Measurements from ENCODE around the gene BANP.
A peak's percentile ranks its signal among the peaks of the same experiment; 100 is the strongest.

BANP gene

GRCh38 chr16:88065747-88066142 is 114.5 kb downstream of the BANP start:
- no peak overlapping the region for H3K4me3 Mint-ChIP-seq
- no peak for ATAC-seq
- no peaks in the 10 kb centered on the region for H3K9me3 Mint-ChIP-seq
- H3K27ac Mint-ChIP-seq: no peak overlapping the region
- H3K36me3 Mint-ChIP-seq: peaks cover 51% of the 10 kb centered on the region
- no peaks in the 10 kb centered on the region for H3K4me1 Mint-ChIP-seq
- no peak for DNase-seq (ENCODE audit: low spot score in 2 of 2)

- H3K9me3 Mint-ChIP-seq: no peaks in the 10 kb centered on the region
- DNase-seq (ENCODE audit: low spot score in 2 of 2) (no peak), ATAC-seq (no peak)
- H3K27ac Mint-ChIP-seq: no peak overlapping the region
- no peaks in the 10 kb centered on the region for H3K4me1 Mint-ChIP-seq
- H3K36me3 Mint-ChIP-seq: peaks cover 46% of the 10 kb centered on the region
- no peak overlapping the region for H3K4me3 Mint-ChIP-seq
Observed at GRCh38 chr16:88066234-88066633, 115.0 kb downstream of the BANP start.

GRCh38 chr16:88066680-88067529 is 115.7 kb downstream of the BANP start:
- Mint-ChIP-seq H3K9me3 (no peaks in the 10 kb centered on the region), H3K36me3 (peaks cover 52% of the 10 kb centered on the region)

DNA sequence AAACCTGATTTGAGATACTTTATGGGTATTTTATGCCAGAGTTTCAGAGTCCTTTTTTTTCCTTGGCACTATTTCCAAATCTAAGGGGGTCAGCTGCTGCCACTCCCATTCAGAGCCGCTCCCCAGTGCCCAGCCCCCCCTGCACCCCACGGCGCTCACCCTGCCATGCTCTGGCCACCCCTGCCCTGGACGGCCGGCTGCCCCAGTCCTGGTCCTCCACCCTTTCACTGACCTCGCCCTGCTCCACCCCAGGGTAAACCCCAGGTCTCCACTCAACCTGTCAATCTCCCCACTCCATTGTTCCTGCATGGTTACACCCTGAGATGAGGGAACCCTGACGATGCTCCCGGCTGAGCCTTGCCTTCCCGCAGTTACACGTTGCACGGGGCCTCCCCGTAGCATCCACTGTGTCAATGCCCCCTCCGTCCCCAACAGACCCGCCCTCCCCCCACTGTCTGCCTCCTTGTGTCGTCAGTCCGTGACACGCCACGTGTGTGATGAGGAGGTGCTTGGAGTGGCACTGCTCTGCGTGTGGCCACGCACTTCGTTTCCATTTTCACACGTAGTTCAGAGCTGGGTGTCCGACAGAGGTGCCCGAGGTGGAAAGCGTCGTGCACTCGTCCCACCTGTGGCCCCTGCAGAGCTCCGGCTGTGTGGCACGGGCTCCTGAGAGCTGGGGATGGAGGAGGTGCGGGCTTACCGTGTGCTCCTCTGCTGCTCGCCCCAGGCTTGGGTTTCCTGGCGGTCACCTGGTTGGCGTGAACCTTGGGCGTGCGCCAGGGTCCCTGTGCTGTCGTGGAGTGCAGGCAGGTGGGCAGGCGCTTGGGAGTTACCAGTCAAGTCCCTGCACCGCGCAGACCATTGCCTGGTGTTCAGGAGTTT is 116.5 kb downstream of the BANP start:
- Mint-ChIP-seq H3K4me1 (no peaks in the 10 kb centered on the region), H3K36me3 (peaks cover 50% of the 10 kb centered on the region), H3K27ac (peak overlapping the region; percentile 52), H3K4me3 (no peak overlapping the region), H3K9me3 (no peaks in the 10 kb centered on the region)
- DNase-seq (ENCODE audit: low spot score in 2 of 2) (no peak), ATAC-seq (no peak)

More at GRCh38 chr16:88066680-88067529, 115.7 kb downstream of the BANP start:
- H3K4me3 Mint-ChIP-seq: no peak overlapping the region
- ATAC-seq: no peak
- no peaks in the 10 kb centered on the region for H3K4me1 Mint-ChIP-seq
- no peak overlapping the region for H3K27ac Mint-ChIP-seq
- no peak for DNase-seq (ENCODE audit: low spot score in 2 of 2)

DNA sequence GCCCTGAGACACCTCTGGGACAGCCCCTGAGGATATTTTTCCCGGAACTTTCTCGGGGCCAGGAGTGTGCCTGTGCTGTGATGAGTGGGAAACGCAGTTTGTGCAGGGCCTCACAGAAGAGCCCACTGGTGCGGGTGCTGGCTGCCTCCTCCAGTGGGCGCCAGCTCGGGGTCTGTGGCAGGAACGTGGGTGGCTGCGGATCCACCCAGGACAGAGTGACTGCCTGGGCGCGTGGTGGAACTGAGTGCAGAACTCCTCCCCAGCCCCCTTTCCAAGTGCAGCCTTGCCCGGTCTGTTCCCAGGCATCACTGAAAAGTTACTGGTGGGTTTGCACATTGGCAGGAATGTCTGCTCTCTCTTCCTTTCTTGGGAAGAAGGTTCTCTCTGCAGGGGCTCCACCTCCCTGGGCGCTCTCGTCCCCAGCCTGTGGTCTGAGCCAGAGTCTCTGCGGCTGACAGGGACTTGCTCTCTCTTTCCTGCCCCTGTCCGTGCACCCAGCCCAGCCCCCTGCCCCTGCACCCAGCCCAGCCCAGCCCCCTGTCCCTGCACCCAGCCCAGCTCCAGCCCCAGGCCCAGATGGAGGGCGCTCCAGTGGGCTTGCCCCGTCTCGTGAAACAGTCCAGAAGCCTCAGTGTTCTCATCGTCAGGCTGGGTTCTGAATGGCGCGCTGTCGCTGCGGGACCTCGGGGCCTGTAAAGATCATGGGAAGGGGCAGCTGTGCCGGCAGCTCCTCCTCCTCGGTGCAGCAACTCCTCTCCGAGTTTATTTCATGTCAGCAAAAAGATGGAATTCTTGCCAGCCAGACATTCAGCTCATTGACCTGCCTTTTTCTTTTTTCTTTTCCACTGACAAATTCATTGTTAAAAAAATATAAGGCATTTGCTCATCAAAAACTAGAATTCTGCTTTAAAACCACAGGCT is 117.5 kb downstream of the BANP start:
- H3K27ac Mint-ChIP-seq: peak overlapping the region; percentile 9
- H3K9me3 Mint-ChIP-seq: no peaks in the 10 kb centered on the region
- ATAC-seq (no peak), DNase-seq (ENCODE audit: low spot score in 2 of 2) (no peak)
- peaks cover 41% of the 10 kb centered on the region for H3K36me3 Mint-ChIP-seq
- H3K4me1 Mint-ChIP-seq: no peaks in the 10 kb centered on the region
- no peak overlapping the region for H3K4me3 Mint-ChIP-seq

DNA sequence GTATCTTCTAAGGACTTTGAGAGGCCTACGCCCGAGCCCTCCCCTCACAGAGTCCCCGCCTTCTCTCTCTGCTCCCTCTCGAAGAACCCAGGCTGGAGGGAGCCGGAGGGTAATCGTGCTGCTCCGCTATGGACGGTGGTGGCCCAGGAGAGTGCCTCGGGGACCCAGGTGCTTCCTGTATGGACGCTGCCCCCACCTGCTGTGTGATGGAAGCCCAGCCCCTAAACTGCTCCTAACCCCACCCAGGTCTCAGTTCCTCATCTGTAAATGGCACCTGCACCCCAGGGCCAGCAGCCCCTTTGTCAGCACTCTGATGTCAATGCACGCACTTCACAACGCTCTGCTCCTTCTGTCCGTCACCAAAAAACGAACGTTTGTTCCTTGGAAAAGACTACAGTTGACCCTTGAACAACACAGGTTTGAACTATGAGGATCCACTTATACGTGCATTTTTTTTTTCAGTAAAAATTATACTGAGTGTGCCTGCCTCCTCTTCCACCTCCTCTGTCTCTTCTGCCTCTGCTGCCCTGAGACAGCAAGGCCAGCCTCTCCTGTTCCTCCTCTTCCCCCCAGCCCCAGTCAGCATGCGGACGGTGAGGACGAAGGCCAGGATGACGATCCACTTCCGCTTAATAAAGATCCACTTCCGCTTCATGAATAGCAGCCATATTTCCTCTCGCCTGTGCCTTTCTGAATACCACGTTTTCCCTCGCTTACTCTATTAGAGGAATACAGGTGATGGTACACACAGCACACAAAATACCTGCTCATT is 118.3 kb downstream of the BANP start:
- Mint-ChIP-seq H3K36me3 (peaks cover 38% of the 10 kb centered on the region), H3K27ac (peak overlapping the region; percentile 9), H3K4me1 (no peaks in the 10 kb centered on the region), H3K9me3 (no peaks in the 10 kb centered on the region), H3K4me3 (no peak overlapping the region)
- ATAC-seq (peak; percentile 48), DNase-seq (ENCODE audit: low spot score in 2 of 2) (no peak)

DNA sequence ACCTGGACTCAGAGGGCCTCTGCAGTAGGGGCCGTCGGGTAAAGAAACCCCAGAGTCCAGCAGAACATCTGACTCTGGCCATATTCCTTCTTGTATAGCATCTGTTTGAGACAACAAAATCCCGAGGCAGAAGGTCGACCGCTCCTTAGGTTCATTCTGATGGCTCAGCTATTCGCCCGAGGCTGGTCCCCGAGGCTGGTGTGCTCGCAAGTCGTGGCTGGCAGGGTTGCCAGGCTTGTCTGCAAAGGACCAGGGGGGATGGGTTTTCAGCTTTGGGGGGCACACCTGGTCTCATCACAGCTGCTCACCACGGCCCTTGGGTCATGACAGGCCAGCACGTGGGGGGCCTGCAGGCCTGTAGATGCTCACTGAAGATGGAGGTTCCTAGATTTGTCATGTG is 119.1 kb downstream of the BANP start:
- no peaks in the 10 kb centered on the region for H3K9me3 Mint-ChIP-seq
- no peak overlapping the region for H3K4me3 Mint-ChIP-seq
- ATAC-seq (no peak), DNase-seq (ENCODE audit: low spot score in 2 of 2) (no peak)
- H3K36me3 Mint-ChIP-seq: peaks cover 33% of the 10 kb centered on the region
- H3K4me1 Mint-ChIP-seq: no peaks in the 10 kb centered on the region
- H3K27ac Mint-ChIP-seq: peak overlapping the region; percentile 9

- Mint-ChIP-seq H3K9me3 (no peaks in the 10 kb centered on the region), H3K4me3 (no peak overlapping the region), H3K36me3 (peaks cover 37% of the 10 kb centered on the region), H3K4me1 (no peaks in the 10 kb centered on the region), H3K27ac (no peak overlapping the region)
- ATAC-seq: no peak
- no peak for DNase-seq (ENCODE audit: low spot score in 2 of 2)
Observed at GRCh38 chr16:88070989-88071625, 119.9 kb downstream of the BANP start.

- no peak for DNase-seq (ENCODE audit: low spot score in 2 of 2)
- Mint-ChIP-seq H3K9me3 (no peaks in the 10 kb centered on the region), H3K4me1 (no peaks in the 10 kb centered on the region), H3K27ac (no peak overlapping the region), H3K4me3 (no peak overlapping the region), H3K36me3 (peaks cover 45% of the 10 kb centered on the region)
- ATAC-seq: no peak
Observed at GRCh38 chr16:88071908-88072307, 120.7 kb downstream of the BANP start.

DNA sequence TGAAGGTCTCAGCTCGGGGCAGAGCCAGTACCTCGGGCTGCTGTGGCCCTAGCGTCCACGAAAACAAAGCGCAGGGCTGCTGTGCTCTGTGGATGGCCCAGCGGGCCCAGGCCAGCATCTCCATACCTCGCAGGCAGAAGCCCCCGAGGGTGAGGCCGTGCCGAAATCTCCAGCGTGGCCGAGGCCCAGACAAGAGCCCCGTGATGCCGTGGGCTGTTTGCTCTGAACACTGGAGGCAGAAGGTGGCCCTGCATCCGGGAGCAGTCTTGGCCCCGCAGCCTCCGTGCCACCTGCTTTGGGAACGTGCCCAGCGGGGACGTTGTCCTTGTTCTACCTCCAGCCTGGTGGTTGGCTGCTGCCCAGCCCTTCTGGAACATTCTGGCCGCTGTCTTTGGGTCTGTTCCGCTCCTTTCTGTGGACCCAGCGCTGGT is 121.4 kb downstream of the BANP start:
- no peaks in the 10 kb centered on the region for H3K9me3 Mint-ChIP-seq

DNA sequence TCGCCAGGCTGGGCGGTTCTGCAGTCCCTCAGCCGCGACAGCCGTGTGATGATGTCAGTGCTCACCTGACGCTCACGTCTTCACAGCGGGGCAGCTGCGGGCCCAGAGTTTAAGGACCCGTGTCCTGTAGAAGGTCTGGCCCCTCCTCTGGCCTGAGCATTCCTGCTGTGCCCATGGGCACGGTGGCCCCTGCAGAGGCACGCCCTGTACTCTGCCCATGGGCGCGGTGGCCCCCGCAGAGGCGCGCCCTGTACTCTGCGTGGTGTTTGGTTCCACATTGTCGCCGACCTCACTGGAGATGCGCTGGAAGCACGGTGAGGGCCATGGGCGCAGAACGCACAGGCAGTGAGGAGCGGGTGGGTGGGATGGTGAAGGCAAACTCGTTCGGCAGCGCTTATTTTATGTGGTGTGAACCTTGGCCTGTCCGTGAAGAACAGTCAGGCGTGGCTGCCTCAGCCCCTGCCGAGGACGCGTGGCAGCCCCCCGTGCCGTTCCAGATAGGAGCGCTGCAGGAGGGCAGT is 122.0 kb downstream of the BANP start:
- Mint-ChIP-seq H3K36me3 (peaks cover 46% of the 10 kb centered on the region), H3K27ac (no peak overlapping the region), H3K4me3 (no peak overlapping the region), H3K9me3 (no peaks in the 10 kb centered on the region), H3K4me1 (no peaks in the 10 kb centered on the region)
- DNase-seq (ENCODE audit: low spot score in 2 of 2): no peak
- ATAC-seq: no peak

More for the DNA sequence above, 121.4 kb downstream of the BANP start:
- no peak for ATAC-seq
- DNase-seq (ENCODE audit: low spot score in 2 of 2): no peak
- no peaks in the 10 kb centered on the region for H3K4me1 Mint-ChIP-seq
- H3K36me3 Mint-ChIP-seq: peaks cover 51% of the 10 kb centered on the region
- no peak overlapping the region for H3K27ac Mint-ChIP-seq
- no peak overlapping the region for H3K4me3 Mint-ChIP-seq

- Mint-ChIP-seq H3K9me3 (no peaks in the 10 kb centered on the region), H3K27ac (no peak overlapping the region), H3K4me1 (no peaks in the 10 kb centered on the region), H3K36me3 (peaks cover 54% of the 10 kb centered on the region), H3K4me3 (no peak overlapping the region)
- ATAC-seq: no peak
- no peak for DNase-seq (ENCODE audit: low spot score in 2 of 2)
Observed at GRCh38 chr16:88074041-88074440, 122.8 kb downstream of the BANP start.

DNA sequence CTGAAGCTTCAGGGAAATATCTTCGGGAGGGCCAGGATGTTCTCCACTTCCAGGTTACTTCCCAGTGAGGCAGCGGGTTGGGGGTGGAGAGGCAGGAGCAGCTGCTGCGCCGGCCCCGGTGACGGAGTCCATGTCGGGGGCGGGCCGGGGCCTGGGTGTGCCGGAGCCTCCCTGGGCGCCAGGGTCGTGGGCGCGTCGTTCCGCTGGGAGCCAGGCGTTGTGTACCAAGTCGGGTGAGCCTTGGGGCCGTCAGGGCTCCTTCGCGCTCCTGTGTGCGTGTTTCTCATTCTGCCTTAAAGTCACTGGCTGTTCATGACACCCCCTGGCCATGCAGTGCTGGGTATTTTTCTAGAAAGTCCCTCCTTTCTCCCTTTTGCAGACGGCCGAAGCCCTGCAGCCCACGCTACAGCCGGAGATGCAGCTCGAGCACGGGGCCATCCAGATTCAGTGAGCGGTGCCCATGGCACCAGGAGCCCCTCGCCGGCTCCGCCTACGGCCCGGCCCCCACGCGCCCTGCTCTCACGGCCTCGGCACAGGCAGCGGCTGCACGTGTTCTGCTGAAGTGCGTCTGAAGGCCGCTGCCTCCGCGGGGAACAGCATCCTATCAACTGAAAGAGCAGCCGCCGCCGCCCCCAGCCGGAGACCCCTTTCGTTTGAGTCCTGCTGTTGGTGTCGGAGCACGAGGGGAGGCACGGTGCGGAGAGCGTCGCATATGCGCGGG is 125.1 kb downstream of the BANP start:
- Mint-ChIP-seq H3K36me3 (peaks cover 61% of the 10 kb centered on the region), H3K27ac (peak overlapping the region; percentile 34)

More for the DNA sequence above, 125.1 kb downstream of the BANP start:
- ATAC-seq (no peak), DNase-seq (ENCODE audit: low spot score in 2 of 2) (no peak)
- Mint-ChIP-seq H3K9me3 (no peaks in the 10 kb centered on the region), H3K4me3 (no peak overlapping the region), H3K4me1 (no peaks in the 10 kb centered on the region)
